ENCODE data around the gene RAPGEF5.

- TF ChIP-seq EZH2 (IDR thresholded peaks at IDR 0.05) (no peak), POLR2AphosphoS5 (IDR thresholded peaks at IDR 0.05; ENCODE audit: borderline replicate concordance, low read depth, low read length) (no peak), FOXP2 (optimal IDR thresholded peaks at IDR 0.05; ENCODE audit: control extremely low read depth, extremely low read length, insufficient read depth) (no peak)
These were observed 24.5 kb downstream of the RAPGEF5 start for GRCh38 chr7:22332461-22332870.
